ENCODE results near the gene LAMP2.

The LAMP2 gene

GRCh38 chrX:120453985-120454384, 15.1 kb downstream of the LAMP2 start:
- no peak for DNase-seq

- DNase-seq: no peak
Observed at GRCh38 chrX:120452131-120452530, 17.0 kb downstream of the LAMP2 start.

- no peak for DNase-seq
Observed at GRCh38 chrX:120450163-120450562, 18.9 kb downstream of the LAMP2 start.

GRCh38 chrX:120446498-120446897, 22.6 kb downstream of the LAMP2 start:
- no peak for DNase-seq

- no peak for DNase-seq
Observed at GRCh38 chrX:120439921-120440320, 29.2 kb downstream of the LAMP2 start.

GRCh38 chrX:120429776-120430540, 39.1 kb downstream of the LAMP2 start:
- no peak for DNase-seq

- no peak for DNase-seq
Observed at GRCh38 chrX:120428309-120428708, 40.8 kb downstream of the LAMP2 start.

- DNase-seq: no peak
Observed at GRCh38 chrX:120426599-120426998, 42.5 kb downstream of the LAMP2 start.

GRCh38 chrX:120419463-120419862, 49.6 kb downstream of the LAMP2 start:
- no peak for DNase-seq

- DNase-seq: no peak
Observed at GRCh38 chrX:120408168-120408567, 60.9 kb downstream of the LAMP2 start.

- DNase-seq: no peak
Observed at GRCh38 chrX:120406638-120407037, 62.5 kb downstream of the LAMP2 start.

- no peak for DNase-seq
Observed at GRCh38 chrX:120402369-120402768, 66.7 kb downstream of the LAMP2 start.

- DNase-seq: no peak
Observed at GRCh38 chrX:120401301-120401700, 67.8 kb downstream of the LAMP2 start.

GRCh38 chrX:120380699-120381098, 88.4 kb downstream of the LAMP2 start:
- peak in 1 of 2 donors; percentile 17 for DNase-seq

- DNase-seq: no peak
Observed at GRCh38 chrX:120379937-120380681, 89.0 kb downstream of the LAMP2 start.

GRCh38 chrX:120378570-120378969, 90.5 kb downstream of the LAMP2 start:
- DNase-seq: no peak
